Measurements from ENCODE around the gene NSMF. TPM values are rescaled to one million over a fixed set of nuclear protein-coding genes. Genes with fewer than 3 reads are reported as not detected.

NSMF gene
- polyA plus RNA-seq, 1 donor (not counting 4 experiments of a cell fraction or from before 2014, with no cell fraction given): 29.5 TPM

- H3K9me1 ChIP-seq (ENCODE audit: control insufficient read depth, extremely low read depth, insufficient read depth, low read length): no peaks in the 10 kb centered on the region
- H2AFZ ChIP-seq (ENCODE audit: control insufficient read depth, low read length): peak within 1 kb of the TSS; percentile 85
- H3K36me3 ChIP-seq (ENCODE audit: control insufficient read depth in 2 of 2, extremely low read depth in 1 of 2, insufficient read depth in 2 of 2, low read length in 2 of 2): no peaks in the 10 kb centered on the region
- FAIRE-seq (no peak), DNase-seq (ENCODE audit: low read depth, low spot score) (no peak)
- no peaks in the 10 kb centered on the region for H3K27me3 ChIP-seq (ENCODE audit: control insufficient read depth, extremely low read depth, insufficient read depth, low read length)
- no peaks in the 10 kb centered on the region for H4K20me1 ChIP-seq (ENCODE audit: control insufficient read depth, extremely low read depth, insufficient read depth, low read length)
- H3K4me1 ChIP-seq (ENCODE audit: control insufficient read depth, extremely low read depth, insufficient read depth, low read length): peaks cover 25% of the 10 kb centered on the region
- dilution Hi-C loops (cut with MboI; ENCODE audit: extremely low pct_ligation_motif_present, low sequenced_read_pairs): no loop called here
- peaks cover 15% of the 10 kb centered on the region for H3K79me2 ChIP-seq (ENCODE audit: control insufficient read depth, insufficient read depth, low read length)
- H3K27ac ChIP-seq (ENCODE audit: control insufficient read depth, insufficient read depth, low read length): peak within 1 kb of the TSS; percentile 66
- peak within 1 kb of the TSS; percentile 80 for H3K9ac ChIP-seq (ENCODE audit: control insufficient read depth, extremely low read depth, insufficient read depth, low read length)
- TF ChIP-seq CTCF (optimal IDR thresholded peaks at IDR 0.05 in 1 of 3, IDR thresholded peaks at IDR 0.05 in 1 of 3, conservative IDR thresholded peaks at IDR 0.05 in 1 of 3; ENCODE audit: extremely low read depth in 1 of 3, insufficient read depth in 2 of 3, low read length in 3 of 3) (peak in 2 of 3 experiments; percentile 72 to 74), EZH2 (IDR thresholded peaks at IDR 0.05; ENCODE audit: low read length) (no peak)
- H3K9me3 ChIP-seq (ENCODE audit: control insufficient read depth, low read depth, low read length): no peaks in the 10 kb centered on the region
- peak within 1 kb of the TSS; percentile 58 to 97 (median 94) for H3K4me3 ChIP-seq (ENCODE audit: control insufficient read depth in 2 of 3, extremely low read depth in 1 of 3, insufficient read depth in 2 of 3, low read depth in 1 of 3, low read length in 3 of 3)
- H3K4me2 ChIP-seq (ENCODE audit: control insufficient read depth, extremely low read depth, insufficient read depth, low read depth, low read length): peak within 1 kb of the TSS; percentile 99
These were observed 36.3 kb downstream of the NSMF start, which contains the start of the genes EXD3 and NOXA1 for GRCh38 chr9:137422604-137423513. Gene EXD3, minus strand, starts transcription at chr9:137423162. Its CDS starts 27,805 bp downstream, at chr9:137395357. Gene NOXA1, plus strand, starts transcription at chr9:137423393. Its CDS starts 137 bp downstream, at chr9:137423530.

GRCh38 chr9:137421838-137422603, 37.1 kb downstream of the NSMF start:
- H3K9me3 ChIP-seq (ENCODE audit: control insufficient read depth, low read depth, low read length): no peaks in the 10 kb centered on the region
- no peak for FAIRE-seq
- no peaks in the 10 kb centered on the region for H3K27me3 ChIP-seq (ENCODE audit: control insufficient read depth, extremely low read depth, insufficient read depth, low read length)
- peak overlapping the region; percentile 85 for H2AFZ ChIP-seq (ENCODE audit: control insufficient read depth, low read length)
- H3K4me2 ChIP-seq (ENCODE audit: control insufficient read depth, extremely low read depth, insufficient read depth, low read depth, low read length): peak overlapping the region; percentile 99
- no peaks in the 10 kb centered on the region for H3K36me3 ChIP-seq (ENCODE audit: control insufficient read depth in 2 of 2, extremely low read depth in 1 of 2, insufficient read depth in 2 of 2, low read length in 2 of 2)
- dilution Hi-C loops (cut with MboI; ENCODE audit: extremely low pct_ligation_motif_present, low sequenced_read_pairs): no loop called here
- H3K79me2 ChIP-seq (ENCODE audit: control insufficient read depth, insufficient read depth, low read length): peaks cover 19% of the 10 kb centered on the region
- peaks cover 25% of the 10 kb centered on the region for H3K4me1 ChIP-seq (ENCODE audit: control insufficient read depth, extremely low read depth, insufficient read depth, low read length)
- H3K9ac ChIP-seq (ENCODE audit: control insufficient read depth, extremely low read depth, insufficient read depth, low read length): peak overlapping the region; percentile 80
- H4K20me1 ChIP-seq (ENCODE audit: control insufficient read depth, extremely low read depth, insufficient read depth, low read length): no peaks in the 10 kb centered on the region
- TF ChIP-seq CTCF (optimal IDR thresholded peaks at IDR 0.05 in 1 of 3, IDR thresholded peaks at IDR 0.05 in 1 of 3, conservative IDR thresholded peaks at IDR 0.05 in 1 of 3; ENCODE audit: extremely low read depth in 1 of 3, insufficient read depth in 2 of 3, low read length in 3 of 3): no peak
- TF ChIP-seq EZH2 (IDR thresholded peaks at IDR 0.05; ENCODE audit: low read length): no peak
- no peaks in the 10 kb centered on the region for H3K9me1 ChIP-seq (ENCODE audit: control insufficient read depth, extremely low read depth, insufficient read depth, low read length)
- H3K27ac ChIP-seq (ENCODE audit: control insufficient read depth, insufficient read depth, low read length): peak overlapping the region; percentile 66
- H3K4me3 ChIP-seq (ENCODE audit: control insufficient read depth in 2 of 3, extremely low read depth in 1 of 3, insufficient read depth in 2 of 3, low read depth in 1 of 3, low read length in 3 of 3): peak overlapping the region; percentile 58 to 97 (median 94)
- no peak for DNase-seq (ENCODE audit: low read depth, low spot score)

Measured in keratinocyte (primary cell).